ENCODE data around the gene ZBTB20.

The ZBTB20 gene

DNA sequence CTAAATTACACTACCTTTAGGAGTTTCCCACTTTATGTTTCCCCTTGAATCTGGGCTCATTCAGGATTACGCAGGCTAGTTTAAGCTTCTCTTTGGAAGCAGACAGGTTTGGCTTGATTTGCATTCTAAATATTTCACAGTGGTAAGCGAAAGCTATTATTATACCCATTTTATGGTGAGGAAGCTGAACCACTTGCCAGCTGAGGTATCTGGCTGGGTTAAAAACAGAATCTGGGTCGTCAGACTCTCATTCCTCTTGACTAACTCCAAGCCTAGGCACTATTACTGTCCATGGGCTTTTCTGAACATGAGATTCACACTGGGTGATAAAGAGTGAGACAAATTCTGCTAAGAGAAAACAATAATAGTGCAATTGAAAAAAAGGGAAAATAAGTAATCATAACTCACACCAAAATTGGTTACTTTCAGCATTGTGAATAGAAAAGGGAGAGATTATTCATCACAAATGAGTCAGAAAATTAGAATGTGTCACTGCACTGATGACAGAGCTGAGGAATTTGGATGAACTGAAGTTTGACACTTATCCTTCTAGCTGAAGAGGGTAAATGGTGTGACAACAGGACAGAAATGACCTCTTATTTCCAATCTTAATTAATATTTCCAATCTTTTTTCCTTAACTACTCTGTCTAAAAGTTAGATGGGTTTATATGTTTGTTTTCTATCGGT is 642.0 kb downstream of the ZBTB20 start:
- no peak for DNase-seq

GRCh38 chr3:114502204-114502603 is 644.9 kb downstream of the ZBTB20 start:
- no peak for DNase-seq

DNA sequence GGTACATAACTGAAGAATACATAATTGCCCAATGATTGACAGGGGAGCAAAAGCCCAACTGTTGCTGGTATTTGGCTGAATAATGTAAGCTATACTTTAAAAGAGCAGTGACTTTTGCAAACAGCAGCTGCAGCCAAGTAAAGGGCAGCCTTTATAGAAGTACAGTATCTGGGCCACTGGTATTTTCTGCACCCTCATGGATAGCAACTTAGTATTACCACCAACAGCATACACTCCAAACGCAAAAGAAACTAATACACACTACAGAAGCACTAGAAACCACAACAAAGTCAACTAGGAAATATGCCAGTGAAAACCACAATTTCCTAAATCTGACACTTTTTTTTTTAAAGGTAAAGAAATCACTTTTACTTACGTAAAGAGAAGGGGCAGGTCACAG is 647.1 kb downstream of the ZBTB20 start:
- no peak for DNase-seq

GRCh38 chr3:114498539-114499370 is 648.3 kb downstream of the ZBTB20 start:
- no peak for DNase-seq

DNA sequence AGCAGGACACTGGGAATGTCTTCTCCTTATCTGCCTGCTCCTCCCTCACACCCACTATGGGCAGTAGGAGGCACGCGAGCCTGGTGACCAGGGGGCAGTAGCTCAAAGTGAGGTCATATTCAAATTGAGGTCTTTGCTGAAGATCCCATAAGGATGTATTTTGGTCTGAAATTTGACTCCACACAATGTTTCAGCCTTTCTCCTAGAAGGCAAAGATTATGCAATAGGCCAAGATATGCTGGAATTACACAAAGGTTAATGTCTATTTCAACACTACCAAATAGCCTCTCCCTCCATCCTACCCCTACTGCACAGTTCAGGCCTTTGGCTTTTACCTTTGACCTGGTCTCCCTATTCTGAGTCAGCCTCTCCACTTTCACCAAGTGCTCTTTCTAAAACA is 650.2 kb downstream of the ZBTB20 start:
- no peak for DNase-seq

GRCh38 chr3:114496466-114496865 is 650.6 kb downstream of the ZBTB20 start:
- DNase-seq, result no peak

DNA sequence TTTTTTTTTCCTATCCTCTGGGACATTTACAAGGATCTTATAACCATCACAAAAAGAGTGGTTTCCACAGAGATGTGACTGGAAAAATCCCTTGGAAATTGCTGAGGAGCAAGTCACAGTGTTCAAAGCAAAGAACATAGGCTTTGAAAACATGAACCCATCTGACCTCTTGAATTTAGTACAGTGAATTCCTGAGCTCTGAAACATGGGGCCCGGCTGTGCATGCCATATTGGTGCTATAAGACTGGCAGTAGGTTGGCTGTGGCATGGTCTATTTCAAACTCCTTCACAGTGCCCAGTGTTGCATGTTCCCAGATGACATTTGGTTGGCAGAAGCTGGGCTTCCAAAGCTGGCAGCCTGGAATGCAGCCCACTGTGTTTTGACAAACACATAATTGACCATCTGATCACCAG is 651.1 kb downstream of the ZBTB20 start:
- no peak for DNase-seq

- no peak for DNase-seq
These were observed 652.6 kb downstream of the ZBTB20 start for GRCh38 chr3:114494498-114494897.

DNA sequence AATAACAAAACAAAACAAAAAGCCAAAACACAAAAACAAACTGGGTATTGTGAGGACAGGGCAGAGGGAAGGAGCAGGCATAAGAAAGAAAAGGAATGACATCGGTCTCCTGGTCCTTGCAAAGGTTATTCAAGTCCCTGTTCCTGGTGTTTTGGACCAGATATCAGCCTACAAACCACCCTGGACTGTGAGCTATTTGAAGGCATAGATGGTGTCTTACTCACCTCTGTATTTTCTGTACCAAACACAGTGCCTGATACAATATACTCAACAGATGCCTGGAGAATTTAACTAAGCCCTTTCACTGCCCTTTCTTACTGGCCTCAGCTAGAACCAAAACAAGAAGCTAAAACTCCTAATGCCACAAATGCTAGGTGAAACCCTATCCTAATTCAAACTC is 656.3 kb downstream of the ZBTB20 start:
- no peak for DNase-seq

GRCh38 chr3:114487502-114487901 is 659.6 kb downstream of the ZBTB20 start:
- DNase-seq, result no peak

DNA sequence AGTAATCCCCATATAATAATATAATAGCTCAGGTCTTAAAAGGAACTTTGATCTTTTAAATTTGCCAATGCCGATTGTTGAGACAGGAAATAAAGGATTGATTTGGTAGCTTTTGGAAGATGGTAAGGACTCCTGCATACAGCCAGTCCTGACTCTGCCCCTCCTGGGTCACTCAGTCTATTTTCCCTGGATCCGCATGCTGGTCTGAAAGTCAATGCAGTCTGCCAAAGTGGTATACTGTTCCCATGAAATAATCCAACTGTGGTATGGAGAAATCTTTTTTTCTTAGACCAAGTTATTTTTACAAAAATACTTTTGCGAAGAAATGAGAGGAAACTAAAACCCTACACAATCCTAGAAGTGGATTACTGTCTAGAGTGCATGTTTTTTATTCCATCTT is 662.2 kb downstream of the ZBTB20 start:
- no peak for DNase-seq

GRCh38 chr3:114481113-114481512 is 666.0 kb downstream of the ZBTB20 start:
- DNase-seq, result no peak

DNA sequence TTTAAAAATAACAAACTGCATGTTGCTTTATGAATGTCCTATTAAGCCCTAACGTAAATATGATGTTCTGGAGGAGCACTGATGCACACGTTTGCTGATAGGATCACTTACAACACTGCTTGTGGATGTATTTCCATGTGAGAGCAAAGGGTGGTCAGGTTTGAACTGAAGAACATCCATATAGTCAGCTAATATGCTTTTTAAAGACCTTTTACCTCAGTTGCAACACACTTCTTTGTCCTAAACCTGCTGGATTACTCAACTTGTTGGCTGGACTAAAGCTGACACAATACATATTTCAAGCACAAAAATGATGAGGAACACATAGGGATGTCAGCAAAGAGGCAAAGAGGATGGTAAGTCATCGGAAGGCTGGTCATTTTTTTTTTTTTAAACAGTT is 666.6 kb downstream of the ZBTB20 start:
- DNase-seq, result no peak

DNA sequence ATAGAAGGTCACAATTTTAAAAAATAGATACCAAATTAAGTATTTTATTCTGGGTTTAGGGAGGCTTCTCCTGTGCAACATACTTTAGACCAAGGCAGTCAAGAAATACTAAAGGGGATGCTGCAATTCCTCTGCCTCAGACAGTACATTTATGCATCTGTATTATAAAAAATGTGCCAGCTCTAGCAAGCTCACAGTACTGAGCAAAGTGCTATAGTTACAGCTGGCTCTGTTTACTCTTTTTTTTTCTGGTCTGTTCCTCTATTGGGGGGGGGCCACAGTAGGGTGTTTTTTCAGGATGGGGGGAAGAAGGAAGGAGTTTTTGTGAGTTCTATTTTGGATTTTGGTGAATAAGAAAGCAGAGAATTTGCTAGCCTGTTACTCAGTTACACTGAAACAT is 668.3 kb downstream of the ZBTB20 start:
- DNase-seq, result no peak

DNA sequence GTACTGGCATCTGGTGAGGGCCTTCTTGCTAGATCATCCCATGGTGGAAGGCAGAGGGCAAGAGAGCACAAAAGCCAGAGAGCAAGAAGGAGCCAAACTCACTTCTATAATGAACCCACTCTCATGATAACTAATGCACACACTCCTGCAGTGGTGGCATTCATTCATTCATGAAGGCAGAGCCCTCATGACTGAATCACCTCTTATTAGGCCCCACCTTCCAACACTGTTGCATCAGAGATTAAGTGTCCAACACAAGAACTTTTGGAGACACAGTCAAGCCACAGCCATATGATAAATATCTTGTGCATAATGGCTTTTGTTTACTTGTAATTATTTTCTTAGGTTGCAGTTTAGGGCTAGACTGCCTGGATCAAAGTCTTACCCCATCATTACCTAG is 670.6 kb downstream of the ZBTB20 start:
- no peak for DNase-seq

DNA sequence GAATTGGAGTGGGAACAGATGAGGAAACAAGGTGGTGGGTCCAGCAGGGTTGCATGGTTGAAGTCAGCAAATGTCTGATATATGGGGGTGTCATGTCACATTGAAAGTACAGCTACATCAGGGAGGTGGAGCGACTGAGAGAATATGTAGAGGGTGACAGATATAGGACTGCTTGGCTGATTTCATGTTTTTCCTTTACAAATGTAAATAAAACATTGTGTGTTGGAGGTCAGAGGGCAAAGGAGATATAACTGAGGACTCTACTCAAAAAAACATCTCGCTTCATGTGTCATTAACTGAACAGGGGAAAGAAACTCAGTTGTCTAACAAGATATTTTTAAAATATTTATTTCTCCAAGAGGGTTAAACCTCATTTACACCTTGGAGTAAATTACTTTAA is 675.6 kb downstream of the ZBTB20 start:
- no peak for DNase-seq

GRCh38 chr3:114469070-114469469 is 678.0 kb downstream of the ZBTB20 start:
- DNase-seq, result no peak

DNA sequence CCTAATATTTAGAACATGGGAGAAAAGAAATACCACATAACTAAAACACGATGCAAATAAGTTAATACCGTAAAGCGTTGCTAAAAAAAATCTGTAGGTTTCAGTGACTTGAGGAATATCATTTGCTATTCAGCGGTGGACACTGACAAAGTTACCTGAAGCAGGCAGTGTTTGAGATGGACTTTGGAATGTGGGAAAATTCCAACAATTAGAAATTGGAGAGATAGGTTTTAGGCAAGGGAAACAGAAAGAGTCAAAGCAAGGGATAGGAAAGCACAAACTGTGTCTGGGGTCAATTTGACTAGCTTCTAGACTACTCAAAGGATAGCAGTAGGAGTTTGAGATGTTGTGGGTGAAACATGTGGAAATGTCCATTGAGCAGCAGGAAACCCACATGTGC is 680.3 kb downstream of the ZBTB20 start:
- DNase-seq, result no peak

- DNase-seq, result no peak
These were observed 680.8 kb downstream of the ZBTB20 start for GRCh38 chr3:114466251-114466650.

DNA sequence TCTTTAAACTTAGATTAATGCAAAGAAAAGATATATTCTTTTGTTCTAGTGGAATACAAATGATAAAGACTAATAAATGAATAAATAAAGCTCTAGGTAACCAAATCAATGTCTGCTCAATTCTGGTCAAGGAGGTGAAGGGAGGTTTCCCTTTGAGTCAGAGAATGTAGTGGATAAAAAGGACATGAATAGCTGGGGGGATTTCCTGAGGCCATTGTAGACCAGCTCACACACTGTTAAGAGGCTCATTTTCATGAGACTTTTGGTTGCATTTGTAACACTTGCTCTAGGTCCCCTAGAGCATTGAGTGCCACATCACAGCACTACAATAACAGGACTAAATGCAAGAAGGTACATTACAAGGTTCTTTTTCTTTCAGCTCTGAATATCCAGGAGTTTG is 682.5 kb downstream of the ZBTB20 start:
- no peak for DNase-seq

- no peak for DNase-seq
These were observed 684.3 kb downstream of the ZBTB20 start for GRCh38 chr3:114462750-114463149.

DNA sequence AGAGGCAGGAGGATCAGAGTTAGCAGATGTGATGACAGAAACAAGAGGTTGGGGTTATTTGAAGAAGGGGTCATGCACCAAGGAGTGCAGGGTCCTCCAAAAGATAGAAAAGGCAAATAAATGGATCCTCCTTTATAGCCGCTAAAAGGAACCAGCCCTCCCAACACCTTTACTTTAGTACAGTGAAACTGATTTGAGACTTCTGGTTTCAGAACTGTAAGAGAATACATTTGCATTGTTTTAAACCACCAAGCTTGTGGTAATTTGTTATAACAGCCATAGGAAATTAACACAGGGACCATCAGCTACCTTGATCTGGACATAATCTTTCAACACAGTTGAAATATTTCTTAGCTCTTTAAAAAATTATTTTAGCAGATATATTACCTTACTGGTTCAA is 686.6 kb downstream of the ZBTB20 start:
- no peak for DNase-seq

DNA sequence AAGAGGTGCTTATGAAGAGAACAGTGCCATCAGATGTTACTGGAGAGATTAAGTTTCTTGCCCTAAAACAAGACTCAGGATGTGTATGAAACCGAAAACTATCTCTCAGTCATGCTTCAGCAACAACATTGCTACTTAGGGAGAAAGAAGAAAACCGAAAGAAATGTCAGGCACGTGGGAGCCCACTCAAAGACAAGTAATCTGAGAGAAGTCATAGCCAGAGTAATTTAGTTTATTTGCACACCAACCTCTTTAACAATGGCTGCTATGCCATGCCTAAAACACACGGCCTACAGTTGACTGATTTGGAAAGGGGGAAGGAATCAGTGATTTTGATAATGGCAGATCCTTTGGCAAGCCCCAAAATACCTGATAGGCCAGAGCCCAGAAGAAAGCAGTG is 690.3 kb downstream of the ZBTB20 start:
- peak; percentile 75 for DNase-seq

DNA sequence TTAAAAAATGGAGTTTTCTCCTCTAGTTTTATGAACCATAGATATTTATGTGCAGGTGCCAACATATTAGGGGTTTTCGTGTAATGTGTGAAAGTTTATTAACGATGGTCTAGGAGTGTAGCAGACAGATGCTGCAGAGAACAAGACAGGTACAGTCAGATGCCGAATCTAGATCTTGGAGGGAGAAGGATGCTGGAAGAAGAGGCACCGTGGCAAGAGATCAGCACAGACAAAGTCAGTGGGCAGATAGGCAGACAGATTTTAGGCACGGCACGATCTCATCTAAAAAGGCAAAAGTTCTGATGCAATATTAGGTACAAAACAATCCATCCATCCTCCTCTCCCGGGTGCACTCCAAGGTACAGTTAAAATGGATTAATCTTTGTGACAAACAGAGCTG is 691.7 kb downstream of the ZBTB20 start:
- DNase-seq, result peak; percentile 23

Data from DMS79 (cell line).